Epithelial cell of prostate (primary cell): ENCODE data around the gene LRRC63.
"Not testable (repeated sequence)": the region's sequence is repeated elsewhere in the genome, so short reads cannot be mapped to it uniquely, and the experiment has no call there.

Experiments
- DNase-seq: peaks from one replicate; pipeline ENCODE4 v3.0.0-alpha.2; 2011; ENCODE audit warnings: low read depth, low spot score
- H3K27ac ChIP-seq: fragments of 450-650 bp; 2 replicates; pipeline ENCODE4 v1.5.1; 2017; ENCODE audit warnings: mild to moderate bottlenecking

LRRC63 gene

DNA sequence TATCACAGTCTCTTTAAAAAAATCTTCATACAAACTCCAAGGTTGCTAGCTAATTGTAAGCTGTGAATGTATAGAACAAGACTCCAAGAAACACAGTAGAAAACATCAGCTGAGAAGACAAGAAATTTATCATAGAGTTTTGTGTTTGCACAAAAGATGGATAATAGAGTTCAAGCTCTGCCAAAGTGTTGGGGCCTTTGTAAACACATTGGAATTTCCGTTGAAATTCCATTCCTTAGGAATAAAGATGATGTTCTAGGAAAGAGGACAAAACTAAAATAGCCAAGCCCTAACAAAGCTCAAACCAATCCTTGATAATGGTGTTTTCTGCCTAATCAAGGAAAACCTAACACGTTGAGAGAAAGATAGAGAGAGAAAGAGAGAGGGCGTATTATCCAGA lies 20.6 kb downstream of the LRRC63 start:
- no peak for DNase-seq
- no peak overlapping the region for H3K27ac ChIP-seq

DNA sequence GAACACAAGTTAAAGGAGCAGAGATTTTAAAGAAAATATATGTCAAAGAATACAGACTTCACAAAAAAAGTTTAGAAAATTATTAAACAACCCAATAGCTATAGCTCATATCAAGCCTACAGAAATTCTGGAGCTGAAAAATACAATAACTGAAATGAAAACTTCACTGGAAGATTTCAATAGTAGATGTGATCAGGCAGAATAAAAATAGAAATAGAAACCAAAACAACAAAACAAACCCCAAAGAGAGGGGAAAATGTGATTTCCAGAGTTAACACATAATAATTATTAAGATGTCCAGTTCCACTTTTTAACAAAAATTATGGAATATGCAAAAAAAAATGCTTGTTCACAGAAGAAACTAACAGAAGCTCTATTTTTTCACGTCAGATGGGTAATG lies 23.6 kb downstream of the LRRC63 start:
- H3K27ac ChIP-seq, result no peak overlapping the region
- DNase-seq, result no peak

- no peak overlapping the region for H3K27ac ChIP-seq
- DNase-seq, result no peak
These were observed 53.6 kb downstream of the LRRC63 start for GRCh38 chr13:46265292-46265691.

- no peak for DNase-seq
- no peak overlapping the region for H3K27ac ChIP-seq
These were observed 55.4 kb downstream of the LRRC63 start for GRCh38 chr13:46267166-46267565.

DNA sequence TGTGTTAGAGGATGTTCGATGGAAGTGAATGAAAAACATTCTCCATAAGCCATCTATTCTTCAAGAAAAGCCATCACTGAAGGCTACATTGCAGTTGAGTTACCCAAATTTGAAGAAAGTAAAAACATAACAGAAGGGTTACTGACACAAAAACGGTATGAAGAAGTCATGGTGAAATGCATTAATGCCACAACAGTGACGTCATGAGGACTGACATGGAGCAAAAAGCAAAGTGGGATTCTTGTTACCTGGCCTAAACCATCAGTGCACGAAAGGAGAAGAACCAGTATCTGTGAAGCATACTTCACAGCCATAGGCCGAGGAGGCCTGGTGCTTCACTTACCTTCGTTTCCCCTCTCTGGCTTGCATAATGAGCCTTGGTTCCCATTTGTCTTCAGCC lies 58.7 kb downstream of the LRRC63 start:
- DNase-seq, result no peak
- H3K27ac ChIP-seq, result no peak overlapping the region

GRCh38 chr13:46274094-46274698 lies 62.5 kb downstream of the LRRC63 start:
- H3K27ac ChIP-seq, result no peak overlapping the region
- DNase-seq, result no peak

DNA sequence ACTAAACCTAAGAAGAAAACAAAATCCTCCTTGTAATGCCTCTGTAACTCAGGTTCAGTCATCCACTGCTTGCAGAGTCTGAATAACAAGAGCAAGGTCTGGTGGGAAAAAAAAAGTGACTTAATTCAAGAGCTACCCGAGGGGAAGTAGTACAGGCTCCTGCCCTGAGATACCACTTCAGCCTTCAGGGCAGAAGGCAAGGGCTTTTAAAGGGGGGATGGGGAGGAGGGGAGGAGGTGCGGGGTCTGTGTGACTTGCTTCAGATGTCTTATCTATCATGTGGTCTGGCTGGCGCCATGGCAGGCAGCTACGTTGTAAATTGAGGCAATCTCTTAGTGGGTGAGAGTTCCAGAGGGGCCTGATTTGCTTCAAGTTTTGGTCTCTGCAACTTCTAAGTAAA lies 66.7 kb downstream of the LRRC63 start:
- H3K27ac ChIP-seq, result no peak overlapping the region
- no peak for DNase-seq

- no peak for DNase-seq
- H3K27ac ChIP-seq, result no peak overlapping the region
These were observed 70.1 kb downstream of the LRRC63 start for GRCh38 chr13:46281779-46282178.

DNA sequence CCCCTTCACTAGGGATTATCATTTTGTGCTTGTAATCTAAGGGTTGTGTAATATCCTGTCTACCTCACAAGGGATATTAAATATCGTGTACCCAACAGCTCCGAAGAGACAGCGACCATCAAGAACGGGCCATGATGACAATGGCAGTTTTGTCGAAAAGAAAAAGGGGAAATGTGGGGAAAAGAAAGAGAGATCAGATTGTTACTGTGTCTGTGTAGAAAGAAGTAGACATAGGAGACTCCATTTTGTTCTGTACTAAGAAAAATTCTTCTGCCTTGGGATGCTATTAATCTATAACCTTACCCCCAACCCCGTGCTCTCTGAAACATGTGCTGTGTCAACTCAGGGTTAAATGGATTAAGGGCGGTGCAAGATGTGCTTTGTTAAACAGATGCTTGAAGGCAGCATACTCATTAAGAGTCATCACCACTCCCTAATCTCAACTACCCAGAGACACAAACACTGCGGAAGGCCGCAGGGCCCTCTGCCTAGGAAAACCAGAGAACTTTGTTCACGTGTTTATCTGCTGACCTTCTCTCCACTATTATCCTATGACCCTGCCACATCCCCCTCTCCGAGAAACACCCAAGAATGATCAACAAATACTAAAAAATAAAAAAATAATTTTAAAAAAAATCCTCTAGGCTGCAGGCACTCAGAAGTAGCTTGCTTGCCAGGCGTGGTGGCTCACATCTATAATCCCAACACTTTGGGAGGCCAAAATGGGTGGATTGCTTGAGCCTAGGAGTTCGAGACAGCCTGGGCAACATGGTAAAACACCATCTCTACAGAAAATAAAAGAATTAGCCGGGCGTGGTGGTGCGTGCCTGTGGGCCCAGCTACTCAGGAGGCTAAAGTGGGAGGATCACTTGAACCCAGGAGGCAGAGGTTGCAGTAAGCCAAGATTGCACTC lies 72.4 kb downstream of the LRRC63 start:
- H3K27ac ChIP-seq, result not testable (repeated sequence)

GRCh38 chr13:46286972-46287371 lies 75.2 kb downstream of the LRRC63 start:
- H3K27ac ChIP-seq, result no peak overlapping the region
- DNase-seq, result no peak

More for the DNA sequence above, 72.4 kb downstream of the LRRC63 start:
- not testable (repeated sequence) for DNase-seq

GRCh38 chr13:46288570-46289259 lies 77.0 kb downstream of the LRRC63 start:
- DNase-seq, result no peak
- H3K27ac ChIP-seq, result no peak overlapping the region

GRCh38 chr13:46289260-46289955 lies 77.7 kb downstream of the LRRC63 start:
- H3K27ac ChIP-seq, result no peak overlapping the region
- no peak for DNase-seq

GRCh38 chr13:46290434-46290833 lies 78.7 kb downstream of the LRRC63 start:
- DNase-seq, result no peak
- no peak overlapping the region for H3K27ac ChIP-seq

- no peak overlapping the region for H3K27ac ChIP-seq
- DNase-seq, result no peak
These were observed 81.7 kb downstream of the LRRC63 start for GRCh38 chr13:46293436-46293835.

GRCh38 chr13:46295491-46296114 lies 83.9 kb downstream of the LRRC63 start:
- peak overlapping the region; percentile 99 for H3K27ac ChIP-seq
- DNase-seq, result no peak

DNA sequence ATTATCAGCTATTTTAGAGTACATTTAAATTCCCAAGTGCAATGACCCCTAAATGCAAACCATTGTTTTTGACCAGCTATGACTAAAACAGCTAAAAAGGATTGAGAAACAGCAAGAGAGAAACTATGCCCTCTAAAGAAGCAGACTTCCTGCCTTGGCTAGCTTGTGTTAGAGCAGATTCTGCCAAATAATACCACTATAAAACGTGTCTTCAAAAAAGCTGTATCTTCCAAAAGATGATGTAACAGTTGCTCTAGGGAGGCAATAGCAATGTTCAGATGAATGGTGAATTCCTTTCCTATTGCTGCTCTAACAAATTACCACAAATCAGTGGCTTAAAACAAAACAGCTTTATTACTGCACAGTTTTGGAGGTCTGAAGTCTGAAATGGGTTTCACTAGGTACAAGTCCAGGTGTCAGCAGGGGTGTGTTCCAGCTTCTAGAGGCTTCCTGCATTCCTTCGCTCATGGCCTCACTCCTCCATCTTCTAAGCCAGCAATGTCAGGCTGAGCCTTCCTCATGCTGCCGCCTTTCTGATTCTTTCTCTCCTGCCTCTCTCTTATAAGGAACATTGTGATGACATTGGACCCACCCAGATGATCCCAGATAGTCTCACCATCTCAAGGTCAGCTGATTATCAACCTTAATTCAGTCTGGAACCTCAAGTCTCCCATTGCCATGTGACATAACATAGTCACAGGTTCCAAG lies 84.5 kb downstream of the LRRC63 start:
- H3K27ac ChIP-seq, result peak overlapping the region; percentile 99
- DNase-seq, result no peak

DNA sequence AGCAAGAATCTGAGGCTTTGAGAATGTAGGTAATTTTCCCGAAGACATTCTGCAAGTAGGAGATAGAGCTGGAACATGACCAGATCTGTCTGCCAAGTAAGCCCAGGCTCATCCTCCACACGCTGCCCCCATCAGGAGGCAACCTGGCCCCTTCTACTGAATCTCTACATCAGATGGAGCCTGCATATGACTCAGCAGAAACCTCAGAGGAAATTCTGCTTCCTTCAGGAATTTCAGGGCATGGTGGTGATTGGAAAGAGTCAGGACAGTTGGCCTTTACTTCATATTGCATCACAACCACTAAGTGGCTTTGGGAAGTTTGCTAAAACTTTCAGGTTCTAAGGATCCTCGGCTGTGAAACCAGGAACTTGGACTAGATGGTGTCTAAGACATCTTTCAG lies 85.2 kb downstream of the LRRC63 start:
- no peak for DNase-seq
- peak overlapping the region; percentile 99 for H3K27ac ChIP-seq

DNA sequence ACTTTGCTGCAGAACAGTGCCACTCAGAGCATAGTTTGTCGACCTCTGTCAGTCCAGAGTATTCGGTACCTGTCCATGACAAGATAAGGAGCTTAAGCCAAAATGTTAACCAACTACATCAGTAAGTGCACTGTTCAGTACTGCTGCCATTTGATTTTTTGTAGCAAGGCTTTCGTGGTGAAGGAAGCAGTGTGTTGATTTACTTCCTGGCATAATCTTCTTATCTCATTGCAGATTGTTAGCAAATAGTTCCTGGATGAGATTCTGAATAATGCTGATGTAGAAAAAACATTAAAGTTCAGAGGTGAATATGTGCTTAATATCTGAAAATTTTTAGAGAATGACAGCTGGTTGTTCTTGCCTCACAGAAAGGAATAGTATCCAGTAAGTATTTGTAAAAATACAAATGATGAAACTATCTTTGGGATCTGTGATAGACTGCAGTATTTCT lies 85.7 kb downstream of the LRRC63 start:
- no peak for DNase-seq
- peak overlapping the region; percentile 99 for H3K27ac ChIP-seq

- no peak overlapping the region for H3K27ac ChIP-seq
- DNase-seq, result no peak
These were observed 92.1 kb downstream of the LRRC63 start for GRCh38 chr13:46303742-46304385.
